ENCODE data around the gene SPIRE2.

The SPIRE2 gene

GRCh38 chr16:89898201-89898967 lies 70.1 kb downstream of the SPIRE2 start:
- Histone ChIP-seq H3K27ac (ENCODE audit: insufficient read depth, low read depth, low read length, poor library complexity, severe bottlenecking) (no peak overlapping the region), H3K4me1 (ENCODE audit: control insufficient read depth, insufficient read depth, low read length) (no peaks in the 10 kb centered on the region), H3K27me3 (ENCODE audit: control insufficient read depth, insufficient read depth, low read length, poor library complexity, severe bottlenecking) (no peaks in the 10 kb centered on the region), H3K36me3 (ENCODE audit: control insufficient read depth, insufficient read depth, low read length) (peaks cover 43% of the 10 kb centered on the region), H3K4me3 (ENCODE audit: insufficient read depth, low read depth, low read length) (no peak overlapping the region), H3K9me3 (ENCODE audit: control insufficient read depth, low read length) (no peaks in the 10 kb centered on the region)
- 97% methylated on average over 36 of the region's 36 CpGs for WGBS, 2 experiments

- no peaks in the 10 kb centered on the region for H3K9me3 ChIP-seq (ENCODE audit: control insufficient read depth, low read length)
- no peak overlapping the region for H3K4me3 ChIP-seq (ENCODE audit: insufficient read depth, low read depth, low read length)
- no peak overlapping the region for H3K27ac ChIP-seq (ENCODE audit: insufficient read depth, low read depth, low read length, poor library complexity, severe bottlenecking)
- no peaks in the 10 kb centered on the region for H3K27me3 ChIP-seq (ENCODE audit: control insufficient read depth, insufficient read depth, low read length, poor library complexity, severe bottlenecking)
- H3K4me1 ChIP-seq (ENCODE audit: control insufficient read depth, insufficient read depth, low read length), result no peaks in the 10 kb centered on the region
- H3K36me3 ChIP-seq (ENCODE audit: control insufficient read depth, insufficient read depth, low read length), result peaks cover 35% of the 10 kb centered on the region
- WGBS, 2 experiments, result 97% methylated on average over 20 of the region's 20 CpGs
Measured at GRCh38 chr16:89899879-89900481, 71.7 kb downstream of the SPIRE2 start.

- Histone ChIP-seq H3K4me1 (ENCODE audit: control insufficient read depth, insufficient read depth, low read length) (no peaks in the 10 kb centered on the region), H3K4me3 (ENCODE audit: insufficient read depth, low read depth, low read length) (no peak overlapping the region), H3K27ac (ENCODE audit: insufficient read depth, low read depth, low read length, poor library complexity, severe bottlenecking) (no peak overlapping the region), H3K9me3 (ENCODE audit: control insufficient read depth, low read length) (no peaks in the 10 kb centered on the region), H3K36me3 (ENCODE audit: control insufficient read depth, insufficient read depth, low read length) (peaks cover 39% of the 10 kb centered on the region), H3K27me3 (ENCODE audit: control insufficient read depth, insufficient read depth, low read length, poor library complexity, severe bottlenecking) (no peaks in the 10 kb centered on the region)
- WGBS, 2 experiments, result 96 to 97% methylated on average over 17 of the region's 17 CpGs
Measured at GRCh38 chr16:89900885-89901284, 72.6 kb downstream of the SPIRE2 start.

- H3K4me3 ChIP-seq (ENCODE audit: insufficient read depth, low read depth, low read length), result no peak overlapping the region
- no peaks in the 10 kb centered on the region for H3K27me3 ChIP-seq (ENCODE audit: control insufficient read depth, insufficient read depth, low read length, poor library complexity, severe bottlenecking)
- WGBS, 2 experiments, result 94 to 95% methylated on average over 11 of the region's 11 CpGs
- H3K36me3 ChIP-seq (ENCODE audit: control insufficient read depth, insufficient read depth, low read length), result peaks cover 49% of the 10 kb centered on the region
- no peaks in the 10 kb centered on the region for H3K9me3 ChIP-seq (ENCODE audit: control insufficient read depth, low read length)
- no peaks in the 10 kb centered on the region for H3K4me1 ChIP-seq (ENCODE audit: control insufficient read depth, insufficient read depth, low read length)
- no peak overlapping the region for H3K27ac ChIP-seq (ENCODE audit: insufficient read depth, low read depth, low read length, poor library complexity, severe bottlenecking)
Measured at GRCh38 chr16:89902980-89903379, 74.7 kb downstream of the SPIRE2 start.

GRCh38 chr16:89903908-89904515 lies 75.7 kb downstream of the SPIRE2 start:
- Histone ChIP-seq H3K27ac (ENCODE audit: insufficient read depth, low read depth, low read length, poor library complexity, severe bottlenecking) (no peak overlapping the region), H3K27me3 (ENCODE audit: control insufficient read depth, insufficient read depth, low read length, poor library complexity, severe bottlenecking) (no peaks in the 10 kb centered on the region), H3K4me3 (ENCODE audit: insufficient read depth, low read depth, low read length) (no peak overlapping the region), H3K9me3 (ENCODE audit: control insufficient read depth, low read length) (no peaks in the 10 kb centered on the region), H3K4me1 (ENCODE audit: control insufficient read depth, insufficient read depth, low read length) (no peaks in the 10 kb centered on the region), H3K36me3 (ENCODE audit: control insufficient read depth, insufficient read depth, low read length) (peaks cover 52% of the 10 kb centered on the region)
- WGBS, 2 experiments, result 95 to 97% methylated on average over 19 of the region's 19 CpGs

GRCh38 chr16:89904606-89905510 lies 76.6 kb downstream of the SPIRE2 start:
- H3K27me3 ChIP-seq (ENCODE audit: control insufficient read depth, insufficient read depth, low read length, poor library complexity, severe bottlenecking), result no peaks in the 10 kb centered on the region
- H3K27ac ChIP-seq (ENCODE audit: insufficient read depth, low read depth, low read length, poor library complexity, severe bottlenecking), result no peak overlapping the region
- H3K4me3 ChIP-seq (ENCODE audit: insufficient read depth, low read depth, low read length), result no peak overlapping the region
- H3K36me3 ChIP-seq (ENCODE audit: control insufficient read depth, insufficient read depth, low read length), result peaks cover 45% of the 10 kb centered on the region
- WGBS, 2 experiments, result 95% methylated on average over 31 of the region's 31 CpGs
- peaks cover 5% of the 10 kb centered on the region for H3K4me1 ChIP-seq (ENCODE audit: control insufficient read depth, insufficient read depth, low read length)
- H3K9me3 ChIP-seq (ENCODE audit: control insufficient read depth, low read length), result no peaks in the 10 kb centered on the region

GRCh38 chr16:89905511-89906139 lies 77.3 kb downstream of the SPIRE2 start:
- H3K4me3 ChIP-seq (ENCODE audit: insufficient read depth, low read depth, low read length), result no peak overlapping the region
- H3K4me1 ChIP-seq (ENCODE audit: control insufficient read depth, insufficient read depth, low read length), result peaks cover 9% of the 10 kb centered on the region
- H3K36me3 ChIP-seq (ENCODE audit: control insufficient read depth, insufficient read depth, low read length), result peaks cover 39% of the 10 kb centered on the region
- no peaks in the 10 kb centered on the region for H3K9me3 ChIP-seq (ENCODE audit: control insufficient read depth, low read length)
- no peaks in the 10 kb centered on the region for H3K27me3 ChIP-seq (ENCODE audit: control insufficient read depth, insufficient read depth, low read length, poor library complexity, severe bottlenecking)
- WGBS, 2 experiments, result 94 to 97% methylated on average over 23 of the region's 23 CpGs
- no peak overlapping the region for H3K27ac ChIP-seq (ENCODE audit: insufficient read depth, low read depth, low read length, poor library complexity, severe bottlenecking)

GRCh38 chr16:89906140-89907025 lies 78.1 kb downstream of the SPIRE2 start:
- Histone ChIP-seq H3K27me3 (ENCODE audit: control insufficient read depth, insufficient read depth, low read length, poor library complexity, severe bottlenecking) (no peaks in the 10 kb centered on the region), H3K27ac (ENCODE audit: insufficient read depth, low read depth, low read length, poor library complexity, severe bottlenecking) (no peak overlapping the region), H3K9me3 (ENCODE audit: control insufficient read depth, low read length) (no peaks in the 10 kb centered on the region), H3K4me3 (ENCODE audit: insufficient read depth, low read depth, low read length) (no peak overlapping the region), H3K36me3 (ENCODE audit: control insufficient read depth, insufficient read depth, low read length) (peaks cover 33% of the 10 kb centered on the region), H3K4me1 (ENCODE audit: control insufficient read depth, insufficient read depth, low read length) (peaks cover 9% of the 10 kb centered on the region)
- 95 to 97% methylated on average over 40 of the region's 40 CpGs for WGBS, 2 experiments

Measured in ectodermal cell (in vitro differentiated cells).